ENCODE data around the gene SAP30L. TPM values are rescaled to one million over a fixed set of nuclear protein-coding genes. Genes with fewer than 3 reads are reported as not detected.

SAP30L gene
- total RNA-seq, 3 donors from 2014 or later = 29.7 to 54.4 (median 43.7) TPM

DNA sequence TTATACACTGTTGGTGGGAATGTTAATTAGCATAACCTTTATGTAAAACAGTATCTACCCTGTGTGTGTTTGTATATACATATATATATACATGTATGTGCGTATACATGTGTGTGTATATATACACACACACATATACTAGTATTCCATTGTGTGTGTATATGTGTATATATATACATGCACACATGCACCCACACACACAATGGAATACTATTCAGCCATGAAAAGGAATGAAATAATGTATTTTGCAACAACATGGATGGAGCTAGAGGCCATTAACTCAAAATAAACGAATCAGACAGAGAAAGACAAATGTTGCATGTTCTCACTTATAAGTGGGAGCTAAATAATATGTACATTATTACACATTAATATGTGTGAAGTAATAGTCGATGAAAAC is 17.6 kb upstream of the SAP30L start:
- H3K36me3 ChIP-seq = no peaks in the 10 kb centered on the region
- no peaks in the 10 kb centered on the region for H3K9me3 ChIP-seq
- no peaks in the 10 kb centered on the region for H3K4me1 ChIP-seq
- no peak for DNase-seq (ENCODE audit: low spot score in 2 of 2)
- H3K4me3 ChIP-seq = no peak overlapping the region
- intact Hi-C loops (cut with DNase I; ENCODE audit: low total_unique reads) = no loop called here
- no peak for TF ChIP-seq POLR2AphosphoS5 (IDR thresholded peaks at IDR 0.05)
- TF ChIP-seq, protein P1, sequence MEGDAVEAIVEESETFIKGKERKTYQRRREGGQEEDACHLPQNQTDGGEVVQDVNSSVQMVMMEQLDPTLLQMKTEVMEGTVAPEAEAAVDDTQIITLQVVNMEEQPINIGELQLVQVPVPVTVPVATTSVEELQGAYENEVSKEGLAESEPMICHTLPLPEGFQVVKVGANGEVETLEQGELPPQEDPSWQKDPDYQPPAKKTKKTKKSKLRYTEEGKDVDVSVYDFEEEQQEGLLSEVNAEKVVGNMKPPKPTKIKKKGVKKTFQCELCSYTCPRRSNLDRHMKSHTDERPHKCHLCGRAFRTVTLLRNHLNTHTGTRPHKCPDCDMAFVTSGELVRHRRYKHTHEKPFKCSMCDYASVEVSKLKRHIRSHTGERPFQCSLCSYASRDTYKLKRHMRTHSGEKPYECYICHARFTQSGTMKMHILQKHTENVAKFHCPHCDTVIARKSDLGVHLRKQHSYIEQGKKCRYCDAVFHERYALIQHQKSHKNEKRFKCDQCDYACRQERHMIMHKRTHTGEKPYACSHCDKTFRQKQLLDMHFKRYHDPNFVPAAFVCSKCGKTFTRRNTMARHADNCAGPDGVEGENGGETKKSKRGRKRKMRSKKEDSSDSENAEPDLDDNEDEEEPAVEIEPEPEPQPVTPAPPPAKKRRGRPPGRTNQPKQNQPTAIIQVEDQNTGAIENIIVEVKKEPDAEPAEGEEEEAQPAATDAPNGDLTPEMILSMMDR (IDR thresholded peaks at IDR 0.05) = no peak
- TF ChIP-seq POLR2A (IDR thresholded peaks at IDR 0.05) = no peak
- H3K27me3 ChIP-seq = no peaks in the 10 kb centered on the region
- H3K27ac ChIP-seq = no peak overlapping the region

DNA sequence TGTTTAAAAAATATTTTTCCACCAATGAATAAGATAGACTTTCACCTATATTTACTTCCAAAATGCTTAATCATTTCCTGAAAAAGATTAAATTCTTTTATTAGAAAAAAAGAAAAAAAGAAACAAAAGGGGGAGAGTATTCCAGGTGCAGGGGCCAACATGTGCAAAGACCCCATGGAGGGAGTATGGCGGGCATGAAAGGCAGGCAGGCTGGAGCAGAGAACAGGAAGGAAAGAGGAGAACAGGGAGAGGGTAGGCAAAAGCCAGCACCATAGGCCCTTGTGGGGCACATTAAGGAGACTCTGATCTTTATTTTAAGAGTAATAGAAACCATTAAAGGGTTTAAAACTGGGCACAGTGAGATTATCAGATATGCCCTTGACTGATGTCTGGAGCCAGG is 16.5 kb upstream of the SAP30L start:
- TF ChIP-seq, protein P1 (IDR thresholded peaks at IDR 0.05) = no peak
- TF ChIP-seq POLR2A (IDR thresholded peaks at IDR 0.05) (no peak), POLR2AphosphoS5 (IDR thresholded peaks at IDR 0.05) (no peak)
- Histone ChIP-seq H3K9me3 (no peaks in the 10 kb centered on the region), H3K4me3 (no peak overlapping the region), H3K27ac (no peak overlapping the region), H3K27me3 (no peaks in the 10 kb centered on the region), H3K36me3 (no peaks in the 10 kb centered on the region), H3K4me1 (no peaks in the 10 kb centered on the region)
- DNase-seq (ENCODE audit: low spot score in 2 of 2) = no peak
- intact Hi-C loops (cut with DNase I; ENCODE audit: low total_unique reads) = no loop called here

DNA sequence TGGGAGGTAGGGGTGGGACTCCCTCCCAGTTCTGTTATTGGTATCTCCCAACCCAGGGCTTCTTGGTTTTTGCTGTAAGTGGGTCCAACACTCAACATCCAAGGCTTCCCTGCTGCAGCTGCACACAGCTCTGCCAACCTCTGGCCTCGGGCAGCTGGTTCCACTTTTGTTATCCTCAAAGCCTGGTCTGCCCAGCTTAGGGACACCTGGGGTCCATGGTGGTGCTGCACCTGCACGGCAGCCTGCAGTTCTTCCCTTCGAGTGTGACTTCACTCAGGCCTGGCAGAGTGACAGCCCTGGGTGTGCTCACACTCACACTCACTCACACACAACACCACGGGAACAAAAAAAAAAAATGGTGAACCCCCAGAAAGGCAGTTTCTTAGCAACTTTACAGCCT is 15.3 kb upstream of the SAP30L start:
- Histone ChIP-seq H3K36me3 (no peaks in the 10 kb centered on the region), H3K4me1 (no peaks in the 10 kb centered on the region), H3K9me3 (no peaks in the 10 kb centered on the region), H3K27me3 (no peaks in the 10 kb centered on the region), H3K4me3 (no peak overlapping the region), H3K27ac (no peak overlapping the region)
- TF ChIP-seq POLR2AphosphoS5 (IDR thresholded peaks at IDR 0.05) (no peak), POLR2A (IDR thresholded peaks at IDR 0.05) (no peak)
- TF ChIP-seq, protein P1 (IDR thresholded peaks at IDR 0.05) = no peak
- DNase-seq (ENCODE audit: low spot score in 2 of 2) = no peak
- intact Hi-C loops (cut with DNase I; ENCODE audit: low total_unique reads) = no loop called here

DNA sequence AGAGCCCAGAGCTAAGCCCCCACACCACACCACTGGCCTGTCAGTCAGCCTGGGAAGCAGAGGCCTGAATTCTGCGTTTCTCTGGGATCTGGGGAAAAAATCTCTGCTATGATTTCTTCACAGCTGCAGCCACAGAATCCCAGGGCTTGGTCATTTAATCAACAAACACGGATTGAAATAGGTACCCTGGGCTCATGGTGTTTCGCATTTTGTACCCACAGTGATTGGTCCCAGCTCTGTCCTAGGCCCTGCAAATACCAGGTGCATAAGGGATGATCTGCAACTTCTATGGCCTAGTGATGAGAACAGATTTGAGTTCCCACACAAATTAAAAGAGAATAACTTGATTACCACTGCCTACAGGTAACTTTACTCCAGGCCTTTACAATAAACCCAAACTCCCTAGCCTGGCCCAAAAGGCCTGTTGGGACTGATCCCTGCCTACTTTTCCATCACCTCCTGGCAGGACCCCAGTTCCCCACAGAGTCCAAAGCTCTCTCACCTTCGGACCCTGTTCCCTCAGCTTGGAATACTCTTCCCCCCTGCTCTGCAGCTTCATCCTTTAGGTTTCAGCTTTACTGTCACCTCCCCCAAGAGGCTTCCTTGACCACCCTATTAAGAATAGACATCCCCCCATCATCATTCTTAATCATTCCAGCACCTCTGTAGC is 14.7 kb upstream of the SAP30L start:
- no peak for TF ChIP-seq POLR2AphosphoS5 (IDR thresholded peaks at IDR 0.05)
- no peak for TF ChIP-seq POLR2A (IDR thresholded peaks at IDR 0.05)
- TF ChIP-seq, protein P1 (IDR thresholded peaks at IDR 0.05) = no peak
- no peak overlapping the region for H3K4me3 ChIP-seq
- no peaks in the 10 kb centered on the region for H3K9me3 ChIP-seq
- no peak overlapping the region for H3K27ac ChIP-seq
- no peak for DNase-seq (ENCODE audit: low spot score in 2 of 2)
- no peaks in the 10 kb centered on the region for H3K4me1 ChIP-seq
- H3K27me3 ChIP-seq = no peaks in the 10 kb centered on the region
- intact Hi-C loops (cut with DNase I; ENCODE audit: low total_unique reads) = no loop called here
- H3K36me3 ChIP-seq = no peaks in the 10 kb centered on the region

DNA sequence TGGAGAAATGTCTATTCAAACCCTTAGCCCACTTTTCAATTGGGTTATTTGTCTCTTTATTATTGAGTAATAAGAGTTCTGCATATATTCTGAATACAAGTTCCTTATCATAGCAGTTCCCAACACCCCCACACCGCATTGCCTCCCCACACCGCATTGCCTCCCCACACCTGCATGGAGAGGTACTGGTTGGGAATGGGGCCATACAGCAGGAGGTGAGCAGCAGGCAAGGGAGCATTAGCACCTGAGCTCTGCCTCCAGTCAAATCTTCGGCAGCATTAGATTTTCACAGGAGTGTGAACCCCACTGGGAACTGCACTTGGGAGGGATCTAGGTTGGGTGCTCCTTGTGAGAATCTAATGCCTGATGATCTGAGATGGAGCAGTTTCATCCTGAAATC is 10.6 kb upstream of the SAP30L start:
- H3K9me3 ChIP-seq = no peaks in the 10 kb centered on the region
- no peak for DNase-seq (ENCODE audit: low spot score in 2 of 2)
- H3K4me1 ChIP-seq = no peaks in the 10 kb centered on the region
- no peaks in the 10 kb centered on the region for H3K27me3 ChIP-seq
- no peaks in the 10 kb centered on the region for H3K36me3 ChIP-seq
- intact Hi-C loops (cut with DNase I; ENCODE audit: low total_unique reads) = no loop called here
- H3K27ac ChIP-seq = no peak overlapping the region
- TF ChIP-seq, protein P1 (IDR thresholded peaks at IDR 0.05) = no peak
- no peak for TF ChIP-seq POLR2A (IDR thresholded peaks at IDR 0.05)
- no peak for TF ChIP-seq POLR2AphosphoS5 (IDR thresholded peaks at IDR 0.05)
- no peak overlapping the region for H3K4me3 ChIP-seq

Measured in breast epithelium (tissue), 4 donors.